HT1080 (cell line): Measurements from ENCODE around the gene FAM171A1. TPM values are rescaled to one million over a fixed set of nuclear protein-coding genes. Genes with fewer than 3 reads are reported as not detected.
"Not testable (repeated sequence)": the region's sequence is repeated elsewhere in the genome, so short reads cannot be mapped to it uniquely, and the experiment has no call there.

ENCODE experiments used
- DNase-seq: peaks from one replicate; pipeline ENCODE4 v3.0.0-alpha.2; 2015; ENCODE audit warnings: low read depth
- total RNA-seq: library from RNA; depleted of rRNA; stranded (reverse); fragments of >200 nt; shearing (Covaris generic); gene quantifications from 2 replicates; pipeline ENCODE4 v1.2.3, GENCODE V29; 2014

Gene FAM171A1
- total RNA-seq, 1 experiment from 2014 or later, result 41.3 TPM

DNA sequence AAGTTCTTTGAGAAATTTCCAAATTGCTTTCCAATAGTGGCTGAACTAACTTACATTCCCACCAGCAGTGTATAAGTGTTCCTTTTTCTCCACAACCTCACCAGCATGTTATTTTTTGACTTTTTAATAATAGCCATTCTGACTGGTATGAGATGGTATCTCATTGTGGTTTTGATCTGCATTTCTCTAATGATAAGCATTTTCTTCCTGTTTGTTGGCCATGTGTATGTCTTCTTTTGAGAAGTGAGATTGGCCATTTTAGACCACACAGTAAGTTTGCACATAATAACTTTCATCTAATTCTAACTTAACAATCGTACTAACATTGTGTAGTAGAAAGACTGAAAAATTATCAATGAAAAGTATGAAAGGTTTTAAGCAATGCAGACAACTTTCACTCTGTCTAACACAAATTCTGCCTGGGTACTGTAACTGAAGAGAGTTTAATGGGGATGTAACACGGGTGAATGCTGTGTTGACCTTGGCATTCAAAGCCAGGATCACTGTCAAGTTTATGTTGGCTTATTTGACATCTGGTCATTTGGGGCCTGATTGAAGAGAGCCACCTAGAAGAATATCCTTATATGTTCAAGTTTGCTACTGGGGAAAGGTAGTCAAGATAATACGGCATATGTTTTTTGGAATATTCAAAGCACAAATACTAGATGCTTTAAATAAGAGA, 50.4 kb downstream of the FAM171A1 start:
- DNase-seq, result no peak

GRCh38 chr10:15320118-15320517, 51.0 kb downstream of the FAM171A1 start:
- no peak for DNase-seq

DNA sequence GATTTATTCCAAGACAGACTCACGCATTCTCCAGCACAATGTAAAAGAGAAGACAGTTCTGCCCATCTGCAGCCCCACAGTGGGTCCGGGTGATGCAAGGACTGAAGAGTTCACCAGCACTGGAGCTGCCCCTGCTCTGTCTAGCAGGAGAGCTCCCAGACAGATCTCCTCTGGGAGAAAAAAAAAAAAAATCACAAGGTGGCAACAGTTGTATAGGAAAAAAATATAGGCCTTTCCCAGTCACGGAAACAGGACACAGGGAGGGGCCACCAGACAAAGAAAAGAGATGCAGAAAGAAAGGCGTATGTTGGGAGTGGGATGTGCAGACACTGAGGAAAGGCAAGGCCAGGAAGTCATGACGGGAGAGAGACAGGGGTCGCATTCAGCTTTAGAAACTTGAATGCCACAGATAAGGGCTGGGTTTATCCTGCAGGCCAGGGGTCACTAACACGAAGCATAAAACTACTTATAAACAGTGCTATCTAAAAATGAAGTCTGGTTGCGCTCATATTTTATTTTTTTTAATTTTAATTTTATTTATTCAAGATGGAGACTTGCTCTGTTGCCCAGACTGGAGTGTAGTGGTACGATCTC, 54.1 kb downstream of the FAM171A1 start:
- DNase-seq, result no peak

DNA sequence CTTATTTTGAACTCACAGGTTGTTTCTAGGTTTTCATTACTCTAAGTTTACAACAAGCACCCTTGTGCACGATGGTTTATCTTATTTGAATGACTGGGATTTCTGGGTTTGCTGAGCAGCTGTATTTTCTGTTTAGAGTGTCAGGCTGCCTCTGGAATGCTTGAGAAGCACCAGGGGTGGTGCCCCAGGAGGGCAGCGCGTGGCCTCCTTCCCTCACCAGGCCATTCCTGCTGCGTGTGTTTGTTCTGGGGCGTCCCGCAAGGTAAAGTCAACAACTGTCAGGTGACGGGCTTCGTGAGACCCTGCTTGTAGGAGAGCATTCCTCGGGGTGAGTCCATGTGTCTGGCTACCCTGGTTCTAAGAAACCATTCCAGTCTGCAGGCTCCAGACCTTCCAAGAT, 54.9 kb downstream of the FAM171A1 start:
- no peak for DNase-seq

DNA sequence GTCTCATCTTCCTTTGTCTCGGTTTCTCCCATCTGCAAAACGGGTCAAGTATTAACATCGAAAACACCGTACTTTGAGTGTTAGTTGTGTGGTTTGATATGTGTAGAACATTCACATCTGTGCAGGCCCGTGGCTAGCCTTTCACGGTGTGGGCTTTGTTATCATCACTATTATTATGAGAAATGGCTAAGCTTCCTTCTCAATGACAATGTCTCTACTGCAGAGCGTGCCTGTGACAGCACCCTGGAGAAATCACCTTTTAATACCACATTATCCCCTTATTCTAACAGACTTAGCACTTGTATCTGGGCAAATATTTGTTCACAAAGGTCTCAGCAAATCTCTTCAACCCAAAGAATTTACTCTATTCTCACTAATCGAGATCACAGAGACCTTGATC, 55.8 kb downstream of the FAM171A1 start:
- no peak for DNase-seq

GRCh38 chr10:15314482-15315045, 56.5 kb downstream of the FAM171A1 start:
- DNase-seq, result no peak

- no peak for DNase-seq
Observed at GRCh38 chr10:15313843-15314242, 57.2 kb downstream of the FAM171A1 start.

DNA sequence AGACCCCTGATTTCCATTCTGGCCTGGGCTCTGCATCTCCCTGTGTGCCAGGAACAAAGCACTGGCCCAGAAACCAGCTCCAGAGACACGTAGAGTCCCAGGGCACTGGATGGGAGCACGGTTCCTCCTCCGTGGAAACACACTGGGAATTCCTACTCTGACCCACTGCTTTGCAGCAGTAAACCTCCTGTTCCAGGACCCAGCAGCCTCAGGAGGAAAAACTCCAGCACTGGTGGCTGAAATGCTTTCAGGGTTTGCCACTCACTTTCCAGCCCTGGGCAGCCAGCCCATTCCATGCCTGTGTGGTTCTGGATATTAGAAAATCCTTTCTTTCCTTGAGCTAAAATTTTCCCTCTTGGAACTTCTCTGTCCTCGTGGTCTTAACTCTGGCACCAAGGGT, 58.0 kb downstream of the FAM171A1 start:
- DNase-seq, result no peak

GRCh38 chr10:15311569-15312280, 59.4 kb downstream of the FAM171A1 start:
- no peak for DNase-seq

- no peak for DNase-seq
Observed at GRCh38 chr10:15310776-15311568, 60.1 kb downstream of the FAM171A1 start.

GRCh38 chr10:15309221-15309620, 61.9 kb downstream of the FAM171A1 start:
- no peak for DNase-seq

DNA sequence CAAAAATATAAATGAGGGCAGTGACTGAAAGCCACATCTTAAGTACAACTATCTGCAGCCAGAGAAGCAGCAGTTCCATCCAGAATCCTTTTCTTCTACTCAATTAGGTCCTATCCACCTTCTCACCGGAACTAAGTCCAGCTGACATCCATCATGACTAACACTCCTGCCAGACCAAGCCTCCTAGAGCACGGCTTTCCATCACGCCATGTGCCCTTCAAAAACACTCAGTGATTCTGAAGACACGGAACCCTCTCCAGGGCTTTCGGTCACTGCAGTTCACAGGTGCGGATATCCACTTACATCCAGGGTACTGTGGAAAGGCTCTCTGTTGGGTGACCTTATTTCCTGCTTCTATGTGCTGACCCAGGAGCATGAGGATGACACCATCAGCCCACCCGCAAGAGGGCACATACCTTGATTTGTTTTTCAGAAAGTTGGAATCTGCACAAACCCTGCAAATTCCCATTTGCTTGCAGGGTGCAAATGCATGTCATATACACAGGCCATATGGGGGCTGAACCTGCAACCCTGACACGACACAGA, 64.3 kb downstream of the FAM171A1 start:
- no peak for DNase-seq

GRCh38 chr10:15305634-15306033, 65.5 kb downstream of the FAM171A1 start:
- DNase-seq, result no peak

DNA sequence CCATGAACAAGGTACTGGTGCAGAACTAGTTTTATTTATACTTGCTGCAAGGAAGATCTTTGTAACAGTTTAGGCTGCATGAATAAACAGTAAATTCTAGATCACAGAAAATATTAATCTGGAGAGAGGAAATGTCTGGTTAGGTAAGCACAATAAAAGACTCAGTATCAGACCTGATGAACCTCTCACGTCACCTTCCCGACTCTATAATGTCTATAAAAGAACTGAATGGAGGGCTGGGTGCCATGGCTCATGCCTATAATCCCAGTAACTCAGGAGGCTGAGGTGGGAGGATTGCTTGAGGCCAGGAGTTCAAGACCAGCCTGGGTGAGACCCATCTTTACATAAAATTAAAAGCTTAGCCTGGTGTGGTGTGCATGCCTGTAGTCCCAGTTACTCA, 65.9 kb downstream of the FAM171A1 start:
- DNase-seq, result no peak

- DNase-seq, result not testable (repeated sequence)
Observed at GRCh38 chr10:15302188-15302956, 68.7 kb downstream of the FAM171A1 start.

DNA sequence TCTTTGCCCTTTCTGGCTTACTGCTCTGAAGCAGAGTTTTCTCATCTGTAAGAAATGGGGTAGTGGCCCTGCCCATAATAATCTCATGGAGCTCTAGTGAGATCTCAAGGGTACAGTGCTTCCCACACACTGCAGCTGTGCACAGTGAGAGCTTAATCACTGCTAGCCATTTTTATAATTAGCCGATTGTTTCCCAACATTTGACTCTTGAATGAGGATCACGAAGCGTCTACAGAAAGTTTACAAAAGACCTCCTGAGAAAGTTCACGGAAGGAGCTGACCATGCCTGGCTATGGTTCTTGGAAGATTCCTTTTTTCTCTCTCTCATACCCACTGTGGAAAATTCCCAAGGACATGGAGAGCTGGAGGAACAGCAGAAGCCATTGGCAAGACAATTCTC, 70.4 kb downstream of the FAM171A1 start:
- DNase-seq, result no peak

- DNase-seq, result no peak
Observed at GRCh38 chr10:15300145-15300544, 70.9 kb downstream of the FAM171A1 start.

- no peak for DNase-seq
Observed at GRCh38 chr10:15296701-15297100, 74.4 kb downstream of the FAM171A1 start.

DNA sequence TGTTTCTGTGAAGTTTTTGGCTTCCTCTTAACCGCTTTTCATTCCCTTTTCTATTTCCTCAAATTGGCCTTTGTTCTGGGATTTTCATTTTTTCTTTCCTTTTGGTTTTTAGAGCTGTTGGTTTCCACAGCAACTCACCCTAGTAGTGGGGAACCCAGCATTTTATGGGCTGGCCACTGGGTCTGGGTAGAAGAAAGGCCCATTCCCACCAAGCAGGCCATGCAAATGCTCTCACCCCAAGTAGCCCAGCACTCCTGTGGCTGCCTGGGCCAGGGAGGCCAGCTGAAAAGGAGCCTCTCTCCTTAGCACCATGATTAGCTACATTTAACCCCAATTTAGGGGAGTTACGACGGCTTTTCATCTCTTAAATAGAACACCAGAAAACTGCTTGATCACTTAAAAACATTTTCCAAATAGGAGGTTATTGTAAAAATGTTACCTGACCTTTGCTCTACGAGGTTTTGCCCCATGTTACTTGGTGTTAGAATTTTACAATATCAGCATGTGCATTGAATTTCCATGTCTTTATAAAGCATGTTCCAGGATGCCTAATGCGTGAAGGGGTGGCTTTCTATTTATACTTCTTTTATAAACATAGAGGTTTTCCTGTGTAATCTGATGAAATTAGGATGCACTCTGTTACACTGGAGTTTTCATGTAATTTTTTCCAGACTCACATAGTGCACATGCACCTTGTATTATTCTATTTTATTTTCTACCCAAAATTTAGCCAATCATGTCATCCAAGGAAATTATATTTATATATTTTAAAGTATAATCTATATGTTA, 75.4 kb downstream of the FAM171A1 start:
- no peak for DNase-seq
